GM13976 (cell line): Measurements from ENCODE around the gene MADD.
"Not testable (repeated sequence)": the region's sequence is repeated elsewhere in the genome, so short reads cannot be mapped to it uniquely, and the experiment has no call there.

Experiments used
- DNase-seq: peaks from one replicate; pipeline ENCODE4 v3.0.0; 2012; ENCODE audit warnings: low spot score
- in situ Hi-C: fragments of 300-500 bp; cut with MboI; formaldehyde crosslinking; loops from one replicate; pipeline ENCODE4 v1.12.0; 2022; ENCODE audit warnings: low sequenced_read_pairs, mixed read lengths, inconsistent platforms; ENCODE audit not compliant: unreplicated experiment
- TF ChIP-seq, protein P1 (sequence below): IDR thresholded peaks from 2 replicates; pipeline ENCODE4 v1.5.1; 2012; ENCODE audit warnings: borderline replicate concordance, mild to moderate bottlenecking; ENCODE audit not compliant: insufficient read depth; ENCODE audit errors: extremely low read depth, missing control alignments, control extremely low read depth

MADD gene

DNA sequence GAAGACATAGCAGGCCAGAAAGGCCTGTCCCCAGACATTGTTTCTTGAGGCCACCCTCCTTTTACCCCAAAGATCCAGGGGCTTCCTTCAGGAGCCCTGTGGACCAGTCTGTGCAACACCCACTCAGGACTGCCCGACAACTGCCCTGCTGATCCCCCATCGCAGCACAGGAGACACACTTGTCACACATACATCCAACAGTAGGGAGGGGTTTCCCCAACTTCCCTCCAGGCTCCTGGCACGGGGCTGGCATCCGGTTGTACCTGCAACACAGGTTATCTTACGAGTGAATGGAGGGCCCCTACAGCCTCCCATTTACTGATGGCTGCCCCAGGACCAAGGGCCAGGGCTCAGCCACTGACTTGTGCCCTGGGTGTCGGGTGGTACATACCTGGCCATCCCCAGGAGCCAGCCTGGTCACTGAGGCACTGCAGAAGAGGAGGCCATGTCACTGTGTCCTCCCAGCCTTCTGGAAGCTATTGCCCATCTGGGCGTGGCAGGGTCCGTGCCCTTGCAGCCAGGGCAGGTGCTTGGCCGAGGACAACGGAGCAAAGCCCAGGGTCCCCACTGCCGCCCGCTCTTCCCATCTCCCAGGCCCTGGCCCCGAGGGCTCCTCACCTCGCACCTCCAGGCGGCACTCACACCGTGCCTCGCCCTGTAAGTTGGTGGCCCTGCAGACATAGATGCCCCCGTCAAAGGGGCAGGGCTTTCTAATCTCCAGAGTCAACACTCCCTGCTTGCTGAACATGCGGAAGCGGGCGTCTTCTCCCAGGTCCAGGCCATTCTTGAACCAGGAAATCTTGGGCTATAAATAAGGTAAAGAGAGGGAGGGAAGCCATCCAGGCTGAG is 61.7 kb downstream of the MADD start:
- DNase-seq: no peak
- TF ChIP-seq, protein P1, sequence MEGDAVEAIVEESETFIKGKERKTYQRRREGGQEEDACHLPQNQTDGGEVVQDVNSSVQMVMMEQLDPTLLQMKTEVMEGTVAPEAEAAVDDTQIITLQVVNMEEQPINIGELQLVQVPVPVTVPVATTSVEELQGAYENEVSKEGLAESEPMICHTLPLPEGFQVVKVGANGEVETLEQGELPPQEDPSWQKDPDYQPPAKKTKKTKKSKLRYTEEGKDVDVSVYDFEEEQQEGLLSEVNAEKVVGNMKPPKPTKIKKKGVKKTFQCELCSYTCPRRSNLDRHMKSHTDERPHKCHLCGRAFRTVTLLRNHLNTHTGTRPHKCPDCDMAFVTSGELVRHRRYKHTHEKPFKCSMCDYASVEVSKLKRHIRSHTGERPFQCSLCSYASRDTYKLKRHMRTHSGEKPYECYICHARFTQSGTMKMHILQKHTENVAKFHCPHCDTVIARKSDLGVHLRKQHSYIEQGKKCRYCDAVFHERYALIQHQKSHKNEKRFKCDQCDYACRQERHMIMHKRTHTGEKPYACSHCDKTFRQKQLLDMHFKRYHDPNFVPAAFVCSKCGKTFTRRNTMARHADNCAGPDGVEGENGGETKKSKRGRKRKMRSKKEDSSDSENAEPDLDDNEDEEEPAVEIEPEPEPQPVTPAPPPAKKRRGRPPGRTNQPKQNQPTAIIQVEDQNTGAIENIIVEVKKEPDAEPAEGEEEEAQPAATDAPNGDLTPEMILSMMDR: no peak
- in situ Hi-C loops: no loop called here

DNA sequence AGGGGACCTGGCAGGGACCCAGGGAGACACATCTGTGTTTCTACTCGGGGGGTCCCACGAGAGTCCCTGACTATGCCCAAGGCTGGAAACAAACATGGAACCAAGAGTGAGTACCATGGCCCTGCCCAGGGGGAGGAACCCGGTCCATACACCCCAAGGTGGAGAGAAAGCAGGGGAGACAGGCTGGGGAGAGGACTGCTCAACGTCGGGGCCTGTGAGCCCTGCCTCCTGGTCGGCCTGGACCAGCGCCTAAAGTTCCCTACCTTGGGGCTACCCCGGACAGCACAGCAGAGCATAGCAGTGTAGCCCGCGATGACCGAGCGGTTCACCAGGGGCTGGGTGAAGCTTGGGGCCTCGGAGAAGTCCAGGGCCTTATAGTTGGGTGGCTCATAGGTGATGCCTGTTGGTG is 62.4 kb downstream of the MADD start:
- in situ Hi-C loops: no loop called here
- TF ChIP-seq, protein P1: no peak
- no peak for DNase-seq

DNA sequence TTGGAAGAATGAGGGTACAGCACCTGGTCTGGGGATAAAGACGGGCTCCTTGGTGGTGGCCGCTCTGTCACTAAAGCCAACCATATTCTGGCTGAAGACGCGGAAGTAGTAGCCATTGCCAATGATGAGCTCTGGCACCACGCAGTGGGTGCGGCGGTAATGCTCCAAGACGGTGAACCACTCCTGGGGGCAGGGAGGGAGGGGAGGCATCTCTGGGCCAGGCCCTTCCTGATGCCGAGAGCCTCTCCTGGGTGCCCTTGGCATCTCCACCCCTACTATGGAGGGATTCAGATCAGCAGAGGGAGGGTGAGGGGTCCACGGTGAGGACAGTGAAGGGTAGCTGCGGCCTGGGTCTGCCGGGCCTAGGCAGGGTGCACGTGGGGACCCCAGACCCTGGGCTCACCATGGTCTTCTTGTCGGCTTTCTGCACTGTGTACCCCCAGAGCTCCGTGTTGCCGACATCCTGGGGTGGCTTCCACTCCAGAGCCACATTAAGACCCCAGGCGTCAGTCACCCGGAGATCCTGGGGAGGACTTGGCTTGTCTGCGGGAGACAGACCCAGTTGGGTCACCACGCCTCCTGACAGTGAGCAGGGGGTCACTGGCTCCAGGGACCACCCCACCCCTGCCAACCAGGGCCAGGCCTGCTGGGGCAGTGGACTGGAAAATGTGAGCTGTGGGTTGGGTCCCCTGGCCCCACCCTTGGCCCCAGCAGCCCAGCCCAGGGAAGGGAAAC is 63.0 kb downstream of the MADD start:
- TF ChIP-seq, protein P1: no peak
- in situ Hi-C loops: no loop called here
- DNase-seq: no peak

DNA sequence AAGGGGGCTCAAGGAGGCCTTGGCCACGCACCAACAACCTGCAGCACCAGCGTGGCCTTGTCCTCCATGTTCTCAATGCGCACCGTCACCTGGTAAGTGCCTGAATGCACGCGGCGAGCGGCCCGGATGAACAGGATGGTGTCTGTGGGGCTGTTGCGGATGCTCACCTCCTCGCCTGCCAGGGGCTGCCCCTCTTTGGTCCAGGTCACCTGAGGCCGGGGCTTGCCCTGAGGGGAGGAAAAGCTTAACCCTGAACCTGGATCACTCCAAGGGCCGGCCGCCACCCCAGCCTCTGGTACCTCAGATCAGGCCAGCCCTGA is 63.6 kb downstream of the MADD start:
- TF ChIP-seq, protein P1: no peak
- no peak for DNase-seq
- in situ Hi-C loops: no loop called here

- in situ Hi-C loops: no loop called here
- no peak for DNase-seq
- TF ChIP-seq, protein P1: no peak
These were observed 64.0 kb downstream of the MADD start for GRCh38 chr11:47333886-47334443.

DNA sequence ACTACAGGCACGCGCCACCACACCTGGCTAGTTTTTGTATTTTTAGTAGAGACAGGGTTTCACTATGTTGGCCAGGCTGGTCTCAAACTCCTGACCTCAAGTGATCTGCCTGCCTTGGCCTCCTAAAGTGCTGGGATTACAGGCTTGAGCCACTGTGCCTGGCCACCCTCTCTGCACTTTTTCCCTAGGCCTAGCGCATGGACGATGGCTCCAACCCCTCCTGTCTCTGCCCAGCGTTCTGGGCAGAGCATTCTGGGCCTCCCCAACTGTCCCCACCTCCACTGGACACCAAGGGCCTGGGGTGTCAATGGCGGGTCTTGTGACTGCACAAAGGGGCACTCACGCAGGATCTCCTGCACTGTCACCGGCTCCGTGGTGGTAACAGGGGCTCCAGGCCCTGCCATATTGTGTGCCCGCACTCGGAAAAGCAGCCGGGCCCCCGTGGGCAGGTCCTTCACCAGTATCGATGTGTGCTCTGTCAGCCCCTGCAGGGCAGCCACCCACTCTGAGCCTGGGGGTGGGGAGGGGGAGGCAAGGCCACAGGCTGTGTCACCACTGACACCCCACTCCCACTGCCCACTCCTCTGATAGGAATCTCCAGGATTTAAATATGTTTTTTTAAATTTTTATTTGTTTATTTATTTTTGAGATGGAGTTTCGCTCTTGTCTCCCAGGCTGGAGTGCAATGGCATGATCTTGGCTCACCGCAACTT is 64.9 kb downstream of the MADD start:
- in situ Hi-C loops, DNase-seq: not testable (repeated sequence)

DNA sequence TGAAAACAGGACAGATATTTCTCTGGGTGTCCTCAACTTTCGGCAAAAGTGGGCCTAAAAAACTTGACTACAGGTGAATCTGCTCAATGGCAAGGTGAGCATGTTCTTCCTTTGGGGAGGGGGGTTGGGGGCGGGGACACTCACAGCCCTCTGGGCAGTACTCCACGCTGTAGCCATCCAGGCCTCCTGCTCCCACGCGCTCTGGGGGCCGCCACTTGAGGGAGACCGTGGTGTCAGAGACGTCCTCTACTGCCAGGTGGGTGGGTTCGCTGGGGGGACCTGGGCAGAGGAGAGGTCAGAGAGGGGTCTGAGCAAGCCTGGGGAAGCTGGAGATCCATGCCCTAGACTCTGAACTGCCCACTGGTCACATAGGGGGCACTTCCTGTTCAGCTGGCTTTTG is 65.8 kb downstream of the MADD start:
- TF ChIP-seq, protein P1: no peak
- DNase-seq: no peak
- in situ Hi-C loops: no loop called here
